H1 (cell line): ENCODE measurements around the gene ASPN. TPM values are rescaled to one million over a fixed set of nuclear protein-coding genes. Genes with fewer than 3 reads are reported as not detected.

Experiments used
- ATF3 ChIP-seq: IDR thresholded peaks from 2 replicates; pipeline ENCODE4 v1.6.1; 2011; ENCODE audit warnings: low read depth, mild to moderate bottlenecking, low read length; ENCODE audit not compliant: insufficient read depth
- polyA plus RNA-seq, 7 experiments: library from polyadenylated mRNA; depleted of rRNA in 3 of 7; stranded (reverse) in 5 of 7; unstranded in 2 of 7; fragments of >200 nt in 5 of 7; fragments of 200-250 nt in 2 of 7; gene quantifications; 1 replicate in 5 of 7; 2 replicates in 1 of 7; 4 replicates in 1 of 7; pipeline versions ENCODE4 v1.2.1 to v1.2.3, GENCODE V29; 2011 to 2013; ENCODE audit warnings: missing spikeins in 2 of 7, mixed read lengths in 2 of 7
- total RNA-seq: library from RNA; stranded (reverse); fragmentation: NEBNext Ultra II Directional; extraction: Animal tissue kit (Norgen Biotek cat#: 25700); gene quantifications from 2 replicates; pipeline ENCODE4 v1.2.1, GENCODE V29; 2021

Gene ASPN
- total and polyA plus RNA-seq, 2 of the 8 experiments (the other 6 are each of a cell fraction or from before 2014, with no cell fraction given): not detected

GRCh38 chr9:92474587-92474986 is 7.7 kb downstream of the ASPN start (continued):
- no peak for TF ChIP-seq ATF3
